MM.1S (cell line): Measurements from ENCODE around the gene OR3A1.

Experiments used
- EZH2 ChIP-seq: fragments of 300-600 bp; sonication (generic); optimal IDR thresholded peaks from 2 replicates; pipeline ENCODE3; 2017; ENCODE audit warnings: low read depth, mild to moderate bottlenecking, antibody characterized with exemption, low read length, mixed read lengths
- EZH2phosphoT487 ChIP-seq: fragments of 300-600 bp; sonication (generic); IDR thresholded peaks from 2 replicates; pipeline ENCODE4 v1.6.1; 2018; ENCODE audit warnings: antibody characterized with exemption, low read length
- TF ChIP-seq, protein P1 (sequence below): fragments of 300-600 bp; sonication (generic); IDR thresholded peaks from 2 replicates; pipeline ENCODE4 v1.5.1; 2016; ENCODE audit warnings: antibody characterized with exemption, low read length, mixed read lengths

DNA sequence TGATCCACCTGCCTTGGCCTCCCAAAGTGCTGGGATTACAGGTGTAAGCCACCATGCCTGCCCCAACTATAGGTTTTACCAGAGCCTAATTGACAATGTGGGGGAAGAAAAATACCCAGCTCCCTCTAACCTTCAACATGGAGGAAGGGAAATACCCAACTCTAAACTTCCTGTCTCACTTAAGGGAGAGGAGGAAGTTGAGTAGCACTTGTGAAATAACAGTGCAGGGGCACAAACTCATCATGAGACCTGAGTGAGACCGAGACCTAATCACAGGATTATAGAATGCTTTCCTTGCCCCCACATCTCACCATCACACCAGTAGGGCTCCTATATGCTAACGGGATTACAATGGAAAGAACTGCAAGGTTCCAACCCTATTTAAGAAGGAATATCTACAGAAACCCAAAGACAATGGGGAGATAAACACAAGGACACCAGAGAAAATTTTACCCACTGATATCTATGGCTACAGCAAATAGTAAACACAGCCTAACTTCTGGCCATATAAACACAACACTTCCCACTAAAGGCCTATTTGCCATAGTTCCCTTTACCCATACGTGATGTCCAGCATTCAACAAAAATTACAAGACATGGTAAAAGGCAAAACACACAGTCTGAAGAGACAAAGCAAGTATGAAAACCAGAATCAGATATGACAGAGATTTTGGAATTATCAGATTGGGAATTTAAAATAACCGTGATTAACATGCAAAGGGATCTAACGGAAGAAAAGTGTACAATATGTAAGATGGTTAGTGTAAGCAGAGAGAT, 26.9 kb downstream of the OR3A1 start:
- TF ChIP-seq, protein P1, sequence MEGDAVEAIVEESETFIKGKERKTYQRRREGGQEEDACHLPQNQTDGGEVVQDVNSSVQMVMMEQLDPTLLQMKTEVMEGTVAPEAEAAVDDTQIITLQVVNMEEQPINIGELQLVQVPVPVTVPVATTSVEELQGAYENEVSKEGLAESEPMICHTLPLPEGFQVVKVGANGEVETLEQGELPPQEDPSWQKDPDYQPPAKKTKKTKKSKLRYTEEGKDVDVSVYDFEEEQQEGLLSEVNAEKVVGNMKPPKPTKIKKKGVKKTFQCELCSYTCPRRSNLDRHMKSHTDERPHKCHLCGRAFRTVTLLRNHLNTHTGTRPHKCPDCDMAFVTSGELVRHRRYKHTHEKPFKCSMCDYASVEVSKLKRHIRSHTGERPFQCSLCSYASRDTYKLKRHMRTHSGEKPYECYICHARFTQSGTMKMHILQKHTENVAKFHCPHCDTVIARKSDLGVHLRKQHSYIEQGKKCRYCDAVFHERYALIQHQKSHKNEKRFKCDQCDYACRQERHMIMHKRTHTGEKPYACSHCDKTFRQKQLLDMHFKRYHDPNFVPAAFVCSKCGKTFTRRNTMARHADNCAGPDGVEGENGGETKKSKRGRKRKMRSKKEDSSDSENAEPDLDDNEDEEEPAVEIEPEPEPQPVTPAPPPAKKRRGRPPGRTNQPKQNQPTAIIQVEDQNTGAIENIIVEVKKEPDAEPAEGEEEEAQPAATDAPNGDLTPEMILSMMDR, result no peak
- TF ChIP-seq EZH2 (no peak), EZH2phosphoT487 (no peak)
